ENCODE data around the gene PAM.

The PAM gene

GRCh38 chr5:102815540-102816332 is 60.6 kb downstream of the PAM start:
- DNase-seq, result no peak

GRCh38 chr5:102818345-102818744 is 63.2 kb downstream of the PAM start:
- DNase-seq, result no peak

DNA sequence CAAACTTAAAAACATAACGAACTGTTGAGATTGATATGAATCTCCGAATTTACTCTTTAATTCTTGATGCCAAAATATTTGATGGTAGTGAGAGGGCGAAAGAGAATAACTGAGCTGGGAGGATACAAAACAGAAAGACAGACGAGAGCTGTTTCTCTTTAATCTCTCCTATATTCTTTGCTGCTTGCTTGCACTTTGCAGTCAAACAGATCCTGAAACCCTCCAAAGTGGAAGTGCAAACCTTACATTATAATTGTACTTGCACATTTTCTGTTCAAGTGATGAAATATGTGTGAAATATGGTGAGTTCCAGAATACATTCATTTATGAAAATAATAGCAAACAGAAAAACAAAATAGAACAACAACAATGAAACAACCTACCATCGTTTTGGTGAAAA is 63.8 kb downstream of the PAM start:
- DNase-seq, result no peak

GRCh38 chr5:102819634-102820033 is 64.5 kb downstream of the PAM start:
- DNase-seq, result no peak

GRCh38 chr5:102823441-102823874 is 68.4 kb downstream of the PAM start:
- no peak for DNase-seq

GRCh38 chr5:102826629-102827028 is 71.5 kb downstream of the PAM start:
- no peak for DNase-seq

DNA sequence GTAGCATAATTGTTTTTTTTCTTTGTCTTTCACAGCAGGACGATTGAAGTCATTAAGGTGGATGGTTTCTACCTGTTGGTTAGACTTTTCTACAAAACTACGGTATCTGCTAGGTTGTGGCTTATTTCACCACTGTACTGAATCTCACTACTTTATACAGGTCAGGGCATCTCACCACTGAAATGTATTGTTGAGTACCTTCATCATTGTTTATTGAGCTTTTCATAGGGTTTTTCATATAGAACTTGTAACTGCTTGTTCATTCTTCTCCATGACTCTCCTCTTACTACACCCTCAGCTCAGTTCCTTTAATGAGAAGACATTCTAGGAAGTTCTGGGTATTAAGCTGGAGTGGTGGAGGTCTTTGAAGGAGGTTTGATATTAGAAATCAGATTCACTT is 75.1 kb downstream of the PAM start:
- no peak for DNase-seq

DNA sequence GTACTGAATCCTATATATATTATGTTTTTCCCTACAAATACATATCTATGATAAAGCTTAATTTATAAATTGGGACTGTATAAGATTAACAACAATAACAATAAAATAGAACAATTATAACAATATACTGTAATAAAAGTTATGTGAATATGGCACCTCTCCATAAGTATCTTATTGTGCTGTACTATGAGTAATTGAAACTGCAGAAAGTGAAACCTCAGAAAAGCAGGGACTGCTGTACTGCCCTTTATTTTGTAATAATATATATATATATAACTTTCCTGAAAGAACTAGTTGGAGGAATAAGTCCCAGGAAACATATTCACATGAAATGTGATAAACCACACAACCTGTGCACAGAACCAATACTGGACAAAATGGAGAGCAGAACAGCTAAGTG is 77.3 kb downstream of the PAM start:
- DNase-seq, result no peak

- DNase-seq, result no peak
Observed at GRCh38 chr5:102833146-102833545, 78.0 kb downstream of the PAM start.

DNA sequence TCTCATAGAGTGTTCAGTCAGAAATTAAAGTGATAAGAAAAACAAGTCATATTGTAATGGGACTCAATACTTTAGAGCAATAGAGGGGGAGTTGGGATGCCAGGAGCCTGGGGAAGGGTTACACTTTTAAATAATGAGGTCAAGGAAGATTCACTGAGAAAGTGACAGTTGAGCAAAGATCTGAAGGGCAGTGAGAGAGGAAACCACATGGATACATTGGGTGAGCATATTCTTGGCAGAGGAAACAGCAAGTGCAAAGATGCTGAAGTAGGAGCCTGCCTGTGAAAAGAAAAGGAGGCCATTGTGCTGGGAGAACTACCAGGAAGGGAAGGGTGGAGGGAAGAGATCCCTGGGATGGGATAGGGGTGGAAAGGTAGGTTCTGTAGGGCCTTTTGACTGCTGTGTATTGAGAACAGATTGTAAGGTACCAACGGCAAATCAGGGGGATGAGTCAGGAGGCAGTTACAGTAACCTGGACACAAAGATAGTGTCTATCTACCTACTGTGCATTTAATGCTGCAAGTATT is 79.4 kb downstream of the PAM start:
- no peak for DNase-seq

DNA sequence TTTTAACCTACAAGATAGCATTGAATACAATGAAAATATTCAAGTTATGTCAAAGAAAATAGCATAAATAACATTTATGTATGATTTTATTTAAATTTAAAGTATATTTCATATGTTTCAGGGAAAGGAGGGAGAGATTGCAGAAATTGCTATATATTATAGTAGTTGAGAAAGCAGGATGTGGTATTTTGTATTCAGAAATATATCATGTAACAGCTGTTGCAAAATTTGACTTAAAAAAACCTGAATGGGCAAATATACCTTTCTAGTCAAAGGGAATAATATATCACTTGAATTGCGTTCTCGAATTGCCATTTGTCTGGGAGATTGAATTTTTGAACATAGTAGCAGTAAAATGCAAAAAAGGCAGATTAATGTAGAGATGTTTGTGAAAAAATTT is 80.6 kb downstream of the PAM start:
- DNase-seq, result no peak

DNA sequence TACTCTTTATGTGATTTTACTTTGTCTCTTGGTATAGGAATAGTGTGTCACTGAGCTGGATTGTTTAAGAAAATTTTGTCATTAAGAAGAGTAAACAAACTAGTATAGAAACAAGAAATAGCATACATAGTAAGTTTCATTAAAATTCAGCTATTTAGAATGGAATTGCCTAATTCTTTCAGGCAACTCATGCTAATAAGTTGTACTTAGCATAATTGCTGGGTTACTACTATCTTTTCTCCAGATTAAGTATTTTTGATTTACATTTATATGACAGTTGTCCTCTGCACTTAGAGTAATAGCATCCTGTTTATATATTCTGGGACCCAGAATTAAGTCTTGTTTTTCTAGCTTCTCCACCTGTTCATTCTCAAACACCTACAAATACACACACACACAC is 85.9 kb downstream of the PAM start:
- DNase-seq, result no peak

DNA sequence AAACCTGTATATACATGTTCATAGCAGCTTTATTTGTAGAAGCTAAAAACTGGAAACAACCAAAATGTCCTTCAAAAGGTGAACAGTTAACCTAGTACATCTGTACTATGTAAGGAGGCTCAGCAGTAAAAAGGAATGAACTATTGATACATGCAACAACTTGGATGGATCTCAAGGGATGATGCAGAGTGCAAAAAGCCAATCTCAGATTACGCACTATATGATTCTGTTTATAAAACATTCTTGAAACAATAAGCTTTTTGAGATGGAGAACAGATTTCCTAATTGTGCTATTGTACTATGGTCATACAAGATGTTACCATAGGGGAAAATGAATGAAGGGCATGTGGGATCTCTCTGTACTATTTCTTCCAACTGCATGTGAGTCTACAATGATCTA is 88.9 kb downstream of the PAM start:
- DNase-seq, result no peak

GRCh38 chr5:102845041-102845440 is 89.9 kb downstream of the PAM start:
- DNase-seq, result no peak

DNA sequence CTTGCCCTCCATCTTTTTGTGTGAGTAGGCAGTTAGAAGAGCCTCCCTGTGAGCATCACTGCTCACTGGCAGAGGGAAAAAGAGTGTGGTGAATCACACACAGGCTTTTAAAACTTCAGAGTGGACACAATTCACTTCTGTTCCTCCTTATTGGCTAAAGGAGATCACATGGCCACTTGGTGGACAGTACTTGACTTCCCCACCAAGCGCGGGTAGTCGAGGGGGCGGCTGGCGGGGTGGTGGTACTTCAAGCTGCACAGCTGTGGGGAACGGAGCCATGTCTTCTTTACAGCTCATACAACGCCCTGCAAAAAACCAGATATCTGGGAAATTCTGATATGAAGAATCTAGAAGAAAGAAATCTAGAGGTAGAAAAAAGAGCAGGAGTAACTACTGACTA is 95.4 kb downstream of the PAM start:
- no peak for DNase-seq

DNA sequence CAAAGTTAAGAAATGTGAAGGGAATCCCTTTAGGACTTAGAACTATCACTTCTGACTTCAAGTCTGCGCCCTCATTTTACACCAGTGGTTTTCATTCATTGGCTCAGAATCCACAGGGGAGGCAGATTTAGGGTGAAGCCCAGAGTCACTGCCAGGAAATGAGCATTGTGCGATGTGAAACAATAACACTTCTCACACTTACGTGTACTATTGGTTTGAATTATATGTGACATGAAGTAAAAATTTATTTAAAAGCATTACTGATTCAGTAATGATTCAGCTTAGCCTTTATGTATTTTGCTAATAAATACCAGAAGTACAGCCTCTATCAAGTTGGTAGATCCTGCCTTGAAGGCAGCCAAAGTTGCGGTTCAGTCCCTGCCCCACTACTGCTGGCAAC is 98.6 kb downstream of the PAM start:
- DNase-seq, result no peak

DNA sequence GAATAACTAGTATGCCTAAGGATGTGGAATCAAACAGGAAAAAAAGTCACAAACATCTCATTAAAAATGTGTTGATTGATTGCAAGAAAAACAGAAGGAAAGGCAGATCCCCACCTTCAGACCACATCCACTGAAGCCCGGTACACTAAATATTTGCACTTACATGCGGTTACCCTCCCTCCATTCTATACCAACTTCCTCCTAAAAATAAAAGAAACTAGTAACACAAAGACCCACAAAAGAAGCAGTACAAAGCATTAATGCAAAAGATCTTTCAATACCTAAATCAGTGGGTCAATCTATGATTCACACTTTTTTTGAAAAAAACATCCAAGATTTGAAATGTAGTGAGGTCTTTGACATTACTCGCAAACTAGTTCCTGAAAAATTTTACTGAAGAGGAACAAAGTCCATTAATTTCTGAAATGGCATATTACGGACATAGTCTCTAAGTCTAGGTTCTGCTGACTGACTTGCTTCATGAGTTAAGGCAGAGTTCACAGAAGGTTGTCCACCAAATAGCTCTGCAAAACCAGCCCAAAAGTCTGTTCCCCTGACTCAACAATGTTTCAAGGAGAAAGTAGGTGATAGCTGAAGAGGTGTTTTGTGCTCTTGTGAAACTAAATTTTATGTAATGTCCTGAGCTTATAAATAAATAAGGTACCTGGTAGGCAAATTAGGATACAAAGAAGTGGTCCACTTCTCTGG is 100.7 kb downstream of the PAM start:
- no peak for DNase-seq

- DNase-seq, result no peak
Observed at GRCh38 chr5:102856389-102856777, 101.3 kb downstream of the PAM start.

DNA sequence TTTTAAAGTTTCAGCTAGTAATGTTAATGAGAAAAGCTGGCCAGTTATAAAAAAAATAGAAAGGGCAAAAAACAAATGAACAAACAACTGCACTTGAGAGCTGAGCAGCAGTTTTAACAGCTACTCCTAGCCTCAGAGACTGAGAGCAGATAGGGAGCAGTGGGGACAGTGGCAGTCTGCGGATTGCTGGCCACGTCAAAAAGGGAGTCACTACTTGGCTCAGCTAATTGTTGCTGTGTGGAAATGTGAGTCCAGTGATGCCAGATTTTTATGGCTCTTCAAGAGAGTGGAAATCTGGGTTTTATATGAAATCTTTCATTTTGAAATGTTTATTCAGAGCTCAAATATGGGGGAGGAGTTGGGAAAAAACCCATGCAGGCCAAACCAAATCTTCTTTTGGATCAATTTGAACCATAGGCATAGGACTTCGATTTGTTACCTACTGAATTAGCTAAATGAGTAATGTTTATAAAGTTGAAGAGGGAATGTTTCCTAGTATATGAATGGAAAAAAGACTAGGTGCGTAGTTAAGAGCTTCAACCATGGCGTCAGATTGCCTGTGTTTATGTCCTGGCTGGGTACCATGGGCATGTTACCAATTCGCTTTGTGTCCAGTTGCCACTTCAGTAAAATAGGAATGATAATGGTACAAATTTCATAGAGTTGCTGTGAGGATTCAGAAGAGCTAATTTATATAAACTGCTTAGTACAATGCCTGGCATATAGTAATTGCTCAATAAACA is 102.1 kb downstream of the PAM start:
- DNase-seq, result no peak

DNA sequence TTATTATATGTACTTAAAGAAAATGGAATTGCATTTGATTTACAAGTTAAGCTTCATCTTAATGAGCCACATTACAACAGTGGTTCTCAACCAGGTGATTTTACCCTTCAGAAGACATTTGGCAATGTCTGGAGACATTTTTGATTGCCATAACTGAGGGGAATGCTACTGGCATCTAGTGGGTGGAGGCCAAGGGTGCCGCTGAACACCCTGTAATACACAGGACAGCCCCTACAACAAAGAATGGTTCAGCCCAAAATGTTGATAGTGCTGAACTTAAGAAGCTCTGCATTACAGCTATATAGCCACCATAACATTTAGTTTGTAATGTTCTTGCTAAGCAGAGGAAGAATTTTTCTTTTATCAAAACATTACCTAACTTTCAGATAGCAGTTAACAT is 103.1 kb downstream of the PAM start:
- no peak for DNase-seq

- no peak for DNase-seq
Observed at GRCh38 chr5:102858808-102859207, 103.7 kb downstream of the PAM start.

GRCh38 chr5:102860035-102860434 is 104.9 kb downstream of the PAM start:
- no peak for DNase-seq

- no peak for DNase-seq
Observed at GRCh38 chr5:102863058-102863457, 108.0 kb downstream of the PAM start.

All from activated gamma-delta T cell treated with Interleukin-2 at 50 U/mL for 16 hours (primary cell).